DND-41 (cell line): ENCODE results near the gene TMEM45A.

ENCODE experiments used
- CTCF ChIP-seq: IDR thresholded peaks from 2 replicates; pipeline ENCODE4 v1.5.1; 2012; ENCODE audit warnings: borderline replicate concordance, low read length, moderate library complexity, mild to moderate bottlenecking; ENCODE audit not compliant: poor library complexity, severe bottlenecking; ENCODE audit errors: extremely low read depth
- EZH2 ChIP-seq: IDR thresholded peaks from 3 replicates; pipeline ENCODE4 v1.6.1; 2012; ENCODE audit warnings: borderline replicate concordance, low read depth, mild to moderate bottlenecking, moderate library complexity, low read length, inconsistent platforms; ENCODE audit not compliant: severe bottlenecking

DNA sequence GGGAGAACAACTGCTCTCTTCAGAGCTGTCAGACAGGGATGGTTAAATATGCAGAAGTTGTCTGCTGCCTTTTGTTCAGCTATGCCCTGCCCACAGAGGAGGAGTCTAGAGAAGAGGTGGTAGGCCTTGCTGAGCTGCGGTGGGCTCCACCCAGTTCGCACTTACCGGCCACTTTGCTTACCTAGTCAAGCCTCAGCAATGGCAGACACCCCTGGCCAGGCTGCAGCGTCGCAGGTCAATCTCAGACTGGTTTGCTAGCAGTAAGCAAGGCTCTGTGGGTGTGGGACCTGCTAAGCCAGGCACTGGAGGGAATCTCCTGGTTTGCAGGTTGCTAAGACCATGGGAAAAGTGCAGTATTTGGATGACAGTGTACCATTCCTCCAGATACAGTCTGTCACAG lies 12.3 kb upstream of the TMEM45A start:
- TF ChIP-seq CTCF = no peak
- TF ChIP-seq EZH2 = no peak
